CD4-positive, CD25-positive, alpha-beta regulatory T cell (primary cell): ENCODE data around the gene UNC13A. TPM values are rescaled to one million over a fixed set of nuclear protein-coding genes. Genes with fewer than 3 reads are reported as not detected.
A peak's percentile ranks its signal among the peaks of the same experiment; 100 is the strongest.

ENCODE experiments used
- ATAC-seq, 2 donors: fragments of 150-1000 bp; cut with Tn5 transposase; one replicate each; pipeline ENCODE4 v1.10.0; 2021; ENCODE audit warnings: low read depth in 2 of 2, moderate number of reproducible peaks in 2 of 2, moderate library complexity in 1 of 2
- DNase-seq, 3 donors: peaks; one replicate each; pipeline versions ENCODE4 v3.0.0 to v3.0.0-alpha.2; 2012 to 2022; ENCODE audit warnings: mixed read lengths in 1 of 3
- H3K27ac ChIP-seq: one replicate; pipeline ENCODE4 v1.7.0; 2013; ENCODE audit warnings: mild to moderate bottlenecking, low read length; ENCODE audit not compliant: insufficient read depth, poor library complexity, severe bottlenecking
- H3K27me3 ChIP-seq: one replicate; pipeline ENCODE4 v1.7.0; 2013; ENCODE audit warnings: low read length; ENCODE audit not compliant: control insufficient read depth, insufficient read depth
- H3K36me3 ChIP-seq: one replicate; pipeline ENCODE4 v1.7.0; 2013; ENCODE audit warnings: mild to moderate bottlenecking, low read length, moderate library complexity; ENCODE audit not compliant: control insufficient read depth, insufficient read depth
- H3K4me1 ChIP-seq: 2 replicates; pipeline ENCODE4 v1.7.0; 2013; ENCODE audit warnings: mild to moderate bottlenecking, low read length; ENCODE audit not compliant: insufficient read depth, control insufficient read depth, poor library complexity, severe bottlenecking
- H3K4me3 ChIP-seq: one replicate; pipeline ENCODE4 v1.7.0; 2013; ENCODE audit warnings: low read depth, mild to moderate bottlenecking, low read length, moderate library complexity
- H3K9me3 ChIP-seq, 2 experiments: 1 replicate in 1 of 2; 2 replicates in 1 of 2; pipeline ENCODE4 v1.7.0; 2013; ENCODE audit warnings: low read length in 2 of 2, mild to moderate bottlenecking in 1 of 2, moderate library complexity in 1 of 2; ENCODE audit not compliant: control insufficient read depth in 2 of 2
- H3K27ac Mint-ChIP-seq, 3 donors: one replicate each; pipeline ENCODE4 v1.8.0; 2020 to 2022; ENCODE audit warnings: mild to moderate bottlenecking in 3 of 3, mixed read lengths in 3 of 3, moderate library complexity in 2 of 3
- H3K27me3 Mint-ChIP-seq: one replicate; pipeline ENCODE4 v1.8.0; 2022; ENCODE audit warnings: mild to moderate bottlenecking, mixed read lengths
- H3K36me3 Mint-ChIP-seq: one replicate; pipeline ENCODE4 v1.8.0; 2020; ENCODE audit warnings: mixed read lengths
- H3K4me1 Mint-ChIP-seq, 4 donors: one replicate each; pipeline ENCODE4 v1.8.0; 2020 to 2022; ENCODE audit warnings: mixed read lengths in 4 of 4, mild to moderate bottlenecking in 1 of 4
- H3K4me3 Mint-ChIP-seq, 4 donors: one replicate each; pipeline ENCODE4 v1.8.0; 2020 to 2022; ENCODE audit warnings: mild to moderate bottlenecking in 4 of 4, mixed read lengths in 4 of 4, moderate library complexity in 3 of 4
- H3K9me3 Mint-ChIP-seq, 7 donors: one replicate each; pipeline ENCODE4 v1.8.0; 2020 to 2022; ENCODE audit warnings: mixed read lengths in 7 of 7, mild to moderate bottlenecking in 3 of 7, moderate library complexity in 2 of 7
- polyA plus RNA-seq, 4 donors: library from polyadenylated mRNA; unstranded; fragments of 300-500 nt; fragmentation: Illumina TruSeq; gene quantifications; one replicate each; pipeline ENCODE4 v1.2.3, GENCODE V29; 2021
- total RNA-seq: library from RNA; stranded (reverse); gene quantifications from one replicate; pipeline ENCODE4 v1.2.3, GENCODE V29; 2022

The UNC13A gene
- total and polyA plus RNA-seq, 5 donors from 2014 or later: not detected

GRCh38 chr19:17632577-17632976, 55.6 kb downstream of the UNC13A start:
- no peak for DNase-seq
- no peaks in the 10 kb centered on the region for H3K36me3 ChIP-seq
- no peak overlapping the region for H3K27ac ChIP-seq
- Mint-ChIP-seq H3K9me3 (peaks cover 0 to 1% (median 0%) of the 10 kb centered on the region in 7 donors), H3K27me3 (peaks cover 4% of the 10 kb centered on the region), H3K27ac (no peak overlapping the region), H3K4me1 (no peaks in the 10 kb centered on the region), H3K36me3 (no peaks in the 10 kb centered on the region), H3K4me3 (no peak overlapping the region)
- H3K4me1 ChIP-seq: no peaks in the 10 kb centered on the region
- ATAC-seq: no peak
- H3K27me3 ChIP-seq: no peaks in the 10 kb centered on the region
- no peaks in the 10 kb centered on the region for H3K9me3 ChIP-seq
- no peak overlapping the region for H3K4me3 ChIP-seq

GRCh38 chr19:17629760-17630159, 58.4 kb downstream of the UNC13A start:
- Histone ChIP-seq H3K27me3 (peaks cover 2% of the 10 kb centered on the region), H3K36me3 (no peaks in the 10 kb centered on the region), H3K4me3 (no peak overlapping the region), H3K27ac (no peak overlapping the region), H3K4me1 (no peaks in the 10 kb centered on the region), H3K9me3 (no peaks in the 10 kb centered on the region)
- H3K36me3 Mint-ChIP-seq: no peaks in the 10 kb centered on the region
- no peak for ATAC-seq
- DNase-seq: no peak
- H3K4me3 Mint-ChIP-seq: no peak overlapping the region
- H3K9me3 Mint-ChIP-seq: peaks cover 0 to 2% (median 0%) of the 10 kb centered on the region in 7 donors
- no peak overlapping the region for H3K27ac Mint-ChIP-seq
- peaks cover 4% of the 10 kb centered on the region for H3K27me3 Mint-ChIP-seq
- peaks cover 0 to 7% (median 0%) of the 10 kb centered on the region in 4 donors for H3K4me1 Mint-ChIP-seq

- H3K36me3 ChIP-seq: no peaks in the 10 kb centered on the region
- H3K4me1 Mint-ChIP-seq: peaks cover 0 to 7% (median under 1%) of the 10 kb centered on the region in 4 donors
Measured at GRCh38 chr19:17627921-17628320, 60.2 kb downstream of the UNC13A start.

GRCh38 chr19:17627161-17627560, 61.0 kb downstream of the UNC13A start:
- Mint-ChIP-seq H3K36me3 (no peaks in the 10 kb centered on the region), H3K4me3 (no peak overlapping the region), H3K27me3 (peaks cover 8% of the 10 kb centered on the region), H3K9me3 (peaks cover 0 to 4% (median 0%) of the 10 kb centered on the region in 7 donors), H3K4me1 (peaks cover 0 to 8% (median 4%) of the 10 kb centered on the region in 4 donors), H3K27ac (no peak overlapping the region)
- no peak for ATAC-seq
- Histone ChIP-seq H3K36me3 (no peaks in the 10 kb centered on the region), H3K4me3 (no peak overlapping the region), H3K27me3 (peaks cover 2% of the 10 kb centered on the region), H3K4me1 (no peaks in the 10 kb centered on the region), H3K9me3 (no peaks in the 10 kb centered on the region), H3K27ac (no peak overlapping the region)
- DNase-seq: no peak

More at GRCh38 chr19:17627921-17628320, 60.2 kb downstream of the UNC13A start:
- Mint-ChIP-seq H3K27ac (no peak overlapping the region), H3K4me3 (no peak overlapping the region), H3K36me3 (no peaks in the 10 kb centered on the region), H3K27me3 (peaks cover under 1% of the 10 kb centered on the region), H3K9me3 (peaks cover 0 to 4% (median 0%) of the 10 kb centered on the region in 7 donors)
- Histone ChIP-seq H3K4me3 (no peak overlapping the region), H3K9me3 (no peaks in the 10 kb centered on the region), H3K27ac (no peak overlapping the region), H3K27me3 (peaks cover 2% of the 10 kb centered on the region), H3K4me1 (no peaks in the 10 kb centered on the region)
- no peak for ATAC-seq
- no peak for DNase-seq

GRCh38 chr19:17626456-17627015, 61.6 kb downstream of the UNC13A start:
- peaks cover 9% of the 10 kb centered on the region for H3K27me3 Mint-ChIP-seq
- H3K27ac Mint-ChIP-seq: no peak overlapping the region
- Histone ChIP-seq H3K9me3 (peaks cover 0 to 2% of the 10 kb centered on the region in 2 experiments), H3K27me3 (peaks cover 2% of the 10 kb centered on the region), H3K4me1 (no peaks in the 10 kb centered on the region), H3K27ac (no peak overlapping the region), H3K36me3 (no peaks in the 10 kb centered on the region), H3K4me3 (no peak overlapping the region)
- ATAC-seq (no peak), DNase-seq (no peak)
- H3K4me1 Mint-ChIP-seq: peaks cover 0 to 12% (median 4%) of the 10 kb centered on the region in 4 donors
- no peak overlapping the region for H3K4me3 Mint-ChIP-seq
- H3K9me3 Mint-ChIP-seq: peaks cover 0 to 5% (median 0%) of the 10 kb centered on the region in 7 donors
- H3K36me3 Mint-ChIP-seq: no peaks in the 10 kb centered on the region

GRCh38 chr19:17625980-17626379, 62.2 kb downstream of the UNC13A start:
- Mint-ChIP-seq H3K27ac (no peak overlapping the region), H3K4me1 (peaks cover 0 to 12% (median 4%) of the 10 kb centered on the region in 4 donors), H3K4me3 (peak overlapping the region in 1 of 4 donors; percentile 10), H3K27me3 (peaks cover 9% of the 10 kb centered on the region), H3K36me3 (no peaks in the 10 kb centered on the region), H3K9me3 (peaks cover 0 to 7% (median 0%) of the 10 kb centered on the region in 7 donors)
- peaks cover 2% of the 10 kb centered on the region for H3K27me3 ChIP-seq
- H3K27ac ChIP-seq: no peak overlapping the region
- no peak overlapping the region for H3K4me3 ChIP-seq
- H3K4me1 ChIP-seq: no peaks in the 10 kb centered on the region
- DNase-seq (no peak), ATAC-seq (no peak)
- H3K9me3 ChIP-seq: peaks cover 0 to 2% of the 10 kb centered on the region in 2 experiments
- H3K36me3 ChIP-seq: no peaks in the 10 kb centered on the region

- H3K27ac ChIP-seq: no peak overlapping the region
- ATAC-seq: no peak
- Mint-ChIP-seq H3K27ac (no peak overlapping the region), H3K4me3 (no peak overlapping the region), H3K27me3 (peaks cover 9% of the 10 kb centered on the region), H3K4me1 (peaks cover 0 to 12% (median 4%) of the 10 kb centered on the region in 4 donors), H3K9me3 (peaks cover 0 to 8% (median 0%) of the 10 kb centered on the region in 7 donors), H3K36me3 (no peaks in the 10 kb centered on the region)
- no peak for DNase-seq
- H3K27me3 ChIP-seq: peaks cover 2% of the 10 kb centered on the region
- H3K36me3 ChIP-seq: no peaks in the 10 kb centered on the region
- peaks cover 0 to 2% of the 10 kb centered on the region in 2 experiments for H3K9me3 ChIP-seq
- H3K4me1 ChIP-seq: no peaks in the 10 kb centered on the region
- H3K4me3 ChIP-seq: no peak overlapping the region
Measured at GRCh38 chr19:17625043-17625442, 63.1 kb downstream of the UNC13A start.
